IPS DF 6.9 (cell line): ENCODE results near the gene RNU1-3.
"Not testable (repeated sequence)": the region's sequence is repeated elsewhere in the genome, so short reads cannot be mapped to it uniquely, and the experiment has no call there.

Experiments
- DNase-seq: peaks from one replicate; pipeline ENCODE4 v3.0.0-alpha.2; 2013; ENCODE audit warnings: low read depth, low spot score
- H3K27ac ChIP-seq: one replicate; pipeline ENCODE4 v1.5.1; 2013; ENCODE audit warnings: low read length, control low read depth
- H3K27me3 ChIP-seq: 2 replicates; pipeline ENCODE4 v1.6.1; 2013; ENCODE audit warnings: mild to moderate bottlenecking, low read length; ENCODE audit not compliant: control insufficient read depth, insufficient read depth
- H3K36me3 ChIP-seq: 2 replicates; pipeline ENCODE4 v1.6.1; 2013; ENCODE audit warnings: low read length; ENCODE audit not compliant: control insufficient read depth, insufficient read depth
- H3K4me1 ChIP-seq: 2 replicates; pipeline ENCODE4 v1.6.1; 2013; ENCODE audit warnings: low read length; ENCODE audit not compliant: control insufficient read depth, insufficient read depth
- H3K4me3 ChIP-seq: 2 replicates; pipeline ENCODE4 v1.5.1; 2013; ENCODE audit warnings: mild to moderate bottlenecking, low read length
- H3K9me3 ChIP-seq: 2 replicates; pipeline ENCODE4 v1.6.1; 2013; ENCODE audit warnings: low read length, inconsistent platforms; ENCODE audit not compliant: control insufficient read depth, insufficient read depth
- WGBS: extraction: QIAGEN DNeasy Blood & Tissue Kit; methylation state at CpG from one replicate; pipeline ENCODE4 v1.1.7; 2013; ENCODE audit warnings: mixed read lengths, missing lambda C conversion rate; ENCODE audit not compliant: insufficient read length, insufficient coverage; 5-methylcytosine and 5-hydroxymethylcytosine counted together

The RNU1-3 gene

GRCh38 chr1:16704502-16705100, 37.9 kb upstream of the RNU1-3 start:
- not testable (repeated sequence) for H3K9me3 ChIP-seq, H3K4me1 ChIP-seq, H3K27ac ChIP-seq, H3K4me3 ChIP-seq, H3K27me3 ChIP-seq, DNase-seq, H3K36me3 ChIP-seq
- WGBS = no CpG with 5 or more reads among the region's 16 CpGs

DNA sequence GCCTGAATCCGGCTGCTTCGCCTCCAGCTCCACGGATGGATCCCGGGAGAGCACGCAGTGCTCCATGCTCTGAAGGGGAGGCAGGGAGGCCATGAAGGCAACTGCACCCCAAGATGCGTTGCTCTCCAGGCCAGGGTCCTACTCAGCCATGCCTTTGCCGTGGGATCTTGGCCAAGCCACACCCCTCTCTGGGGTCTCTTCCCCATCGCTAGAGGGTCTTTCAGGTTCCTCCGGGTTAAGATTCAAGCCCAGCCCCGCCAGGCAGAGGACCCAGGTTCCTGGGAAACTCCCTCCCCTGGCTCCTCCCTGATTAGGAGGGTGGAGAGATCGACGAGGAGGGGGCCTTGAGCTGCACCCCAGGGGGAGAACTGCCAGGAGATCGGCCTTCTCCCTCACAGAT, 37.3 kb upstream of the RNU1-3 start:
- no CpG with 5 or more reads among the region's 13 CpGs for WGBS

GRCh38 chr1:16703602-16704001, 36.9 kb upstream of the RNU1-3 start:
- not testable (repeated sequence) for H3K4me3 ChIP-seq, H3K27ac ChIP-seq, H3K9me3 ChIP-seq, DNase-seq, H3K4me1 ChIP-seq, H3K36me3 ChIP-seq, H3K27me3 ChIP-seq
- WGBS = no CpG with 5 or more reads among the region's 5 CpGs

More for the DNA sequence above, 37.3 kb upstream of the RNU1-3 start:
- H3K9me3 ChIP-seq, H3K4me1 ChIP-seq, H3K4me3 ChIP-seq, DNase-seq, H3K36me3 ChIP-seq, H3K27me3 ChIP-seq, H3K27ac ChIP-seq: not testable (repeated sequence)

GRCh38 chr1:16703141-16703540, 36.4 kb upstream of the RNU1-3 start:
- H3K36me3 ChIP-seq, H3K27me3 ChIP-seq, DNase-seq, H3K27ac ChIP-seq, H3K9me3 ChIP-seq, H3K4me1 ChIP-seq, H3K4me3 ChIP-seq: not testable (repeated sequence)
- WGBS = no CpG with 5 or more reads among the region's 7 CpGs

- H3K36me3 ChIP-seq, H3K27me3 ChIP-seq, H3K4me3 ChIP-seq, DNase-seq, H3K27ac ChIP-seq, H3K4me1 ChIP-seq, H3K9me3 ChIP-seq: not testable (repeated sequence)
- no CpG with 5 or more reads among the region's 5 CpGs for WGBS
Observed at GRCh38 chr1:16702280-16702679, 35.5 kb upstream of the RNU1-3 start.

GRCh38 chr1:16701189-16701588, 34.4 kb upstream of the RNU1-3 start:
- no CpG with 5 or more reads among the region's 37 CpGs for WGBS
- H3K36me3 ChIP-seq, H3K27ac ChIP-seq, DNase-seq, H3K9me3 ChIP-seq, H3K27me3 ChIP-seq, H3K4me3 ChIP-seq, H3K4me1 ChIP-seq: not testable (repeated sequence)

DNA sequence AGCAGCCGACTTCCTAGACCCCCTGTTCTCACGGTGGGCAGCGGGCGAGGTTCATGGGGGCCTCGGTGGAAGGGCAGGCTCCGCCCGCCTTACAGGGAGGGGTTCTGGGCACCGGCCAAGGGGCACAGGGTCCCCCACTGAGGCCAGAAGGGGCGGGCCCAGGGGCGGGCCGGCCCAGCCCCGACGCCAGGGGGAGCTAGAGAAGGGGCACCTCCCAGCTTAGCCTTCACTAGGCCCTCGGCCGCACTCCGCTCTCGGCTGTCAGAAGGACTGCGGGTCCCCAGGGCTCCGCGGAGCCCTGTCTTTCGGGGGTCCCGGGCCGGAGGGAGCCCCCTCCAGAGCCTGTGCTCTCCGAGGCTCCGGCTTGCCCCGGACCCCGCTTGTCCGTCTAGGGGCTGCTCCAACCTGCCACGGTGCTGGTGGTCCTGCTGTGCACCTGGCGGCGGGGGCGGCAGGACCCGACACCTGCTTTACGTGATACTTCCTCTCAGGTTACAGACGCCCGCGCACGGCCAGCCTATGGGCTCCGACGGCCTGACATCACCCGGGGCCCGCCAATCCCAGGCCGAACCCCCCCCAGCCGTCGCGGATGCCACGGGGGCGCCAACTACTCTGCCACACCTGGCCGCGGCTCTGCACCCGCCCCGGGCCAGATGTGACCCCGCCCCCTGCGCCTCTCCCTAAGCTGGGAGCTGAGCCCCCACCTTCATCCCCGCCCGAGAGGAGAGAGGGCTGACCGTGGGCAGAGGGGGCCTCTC, 33.6 kb upstream of the RNU1-3 start:
- not testable (repeated sequence) for H3K27me3 ChIP-seq, H3K4me1 ChIP-seq, H3K36me3 ChIP-seq, DNase-seq, H3K4me3 ChIP-seq, H3K9me3 ChIP-seq, H3K27ac ChIP-seq
- no CpG with 5 or more reads among the region's 57 CpGs for WGBS

DNA sequence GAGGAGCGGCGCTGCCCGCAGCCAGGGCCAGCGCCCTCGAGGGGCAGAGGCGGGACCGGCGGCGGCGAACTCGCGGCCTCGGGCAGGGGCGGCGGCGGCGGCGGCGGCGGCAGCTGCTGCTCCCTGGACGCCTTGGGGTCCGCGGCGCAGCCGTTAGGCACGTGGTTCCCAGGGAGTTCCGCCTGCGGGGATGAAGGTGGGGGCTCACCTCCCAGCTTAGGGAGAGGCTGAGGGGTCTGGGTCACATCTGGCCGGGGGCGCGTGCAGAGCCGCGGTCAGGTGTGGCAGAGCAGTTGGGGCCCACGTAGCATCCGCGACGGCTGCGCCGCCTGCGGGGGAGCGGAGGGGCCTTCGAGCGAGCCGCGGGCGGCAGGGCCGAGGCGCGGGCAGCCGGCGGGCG, 32.7 kb upstream of the RNU1-3 start:
- no CpG with 5 or more reads among the region's 52 CpGs for WGBS
- not testable (repeated sequence) for H3K27me3 ChIP-seq, H3K9me3 ChIP-seq, H3K4me3 ChIP-seq, H3K4me1 ChIP-seq, H3K27ac ChIP-seq, H3K36me3 ChIP-seq, DNase-seq

- not testable (repeated sequence) for H3K36me3 ChIP-seq, H3K4me3 ChIP-seq, H3K27me3 ChIP-seq, H3K27ac ChIP-seq, DNase-seq, H3K4me1 ChIP-seq, H3K9me3 ChIP-seq
- WGBS = no CpG with 5 or more reads among the region's 7 CpGs
Observed at GRCh38 chr1:16697152-16697551, 30.4 kb upstream of the RNU1-3 start.

DNA sequence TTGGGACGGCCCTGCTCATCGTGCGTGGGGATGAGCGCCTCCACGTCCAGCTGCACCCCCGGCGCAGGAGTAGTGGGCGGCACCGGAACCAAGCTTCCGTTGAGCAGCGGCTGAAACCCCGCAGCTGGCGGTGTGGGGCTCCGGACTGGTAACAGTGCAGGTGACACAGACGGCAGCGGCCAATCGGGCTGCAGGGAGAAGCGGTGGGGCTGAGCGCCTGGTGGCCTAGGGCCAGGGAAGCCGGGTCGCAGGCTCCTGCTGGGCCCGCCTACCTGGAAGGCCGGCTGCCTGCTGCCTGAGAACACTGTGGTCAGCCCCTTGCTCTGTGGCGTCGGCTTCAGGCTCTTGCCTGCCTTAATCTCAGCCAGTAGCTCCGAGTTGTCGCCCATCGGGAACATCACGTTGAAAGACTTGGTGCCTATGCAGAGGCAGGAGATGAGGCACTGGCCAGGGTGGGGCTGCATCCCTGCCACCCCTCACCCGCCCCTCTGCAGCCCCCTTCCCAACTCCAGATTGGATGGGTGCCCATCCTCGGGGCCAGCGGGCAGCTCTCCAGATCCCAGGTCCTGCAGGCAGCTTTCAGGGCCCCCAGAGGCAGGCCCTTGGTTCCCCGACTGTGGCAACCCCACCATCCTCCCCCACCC, 29.9 kb upstream of the RNU1-3 start:
- H3K4me3 ChIP-seq, H3K4me1 ChIP-seq, H3K27me3 ChIP-seq, H3K27ac ChIP-seq, H3K9me3 ChIP-seq, DNase-seq, H3K36me3 ChIP-seq: not testable (repeated sequence)
- no CpG with 5 or more reads among the region's 33 CpGs for WGBS

DNA sequence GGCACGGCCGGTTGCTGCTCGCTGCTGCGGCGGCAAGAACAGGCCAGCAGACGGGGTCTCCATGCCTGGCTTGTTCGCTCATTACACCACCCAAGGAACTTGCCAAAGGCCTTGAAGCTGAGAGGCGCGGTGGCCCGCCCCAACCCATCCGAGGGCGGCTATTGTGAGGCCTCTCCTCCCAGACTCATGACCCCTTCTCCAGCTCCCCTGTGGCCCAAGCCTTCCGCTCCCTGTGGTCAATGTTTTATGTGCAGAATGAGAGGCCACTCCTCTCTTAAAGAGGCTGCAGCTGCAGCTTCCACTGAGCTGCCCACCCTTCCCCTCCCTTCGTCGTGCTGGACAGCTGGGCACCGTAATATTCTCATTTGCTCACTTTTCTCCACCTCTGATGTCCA, 27.6 kb upstream of the RNU1-3 start:
- H3K9me3 ChIP-seq, H3K4me1 ChIP-seq, H3K4me3 ChIP-seq, H3K27me3 ChIP-seq, H3K36me3 ChIP-seq, DNase-seq, H3K27ac ChIP-seq: not testable (repeated sequence)
- no CpG with 5 or more reads among the region's 16 CpGs for WGBS
